Smooth muscle cell (in vitro differentiated cells): ENCODE results near the gene FLRT1. TPM values are rescaled to one million over a fixed set of nuclear protein-coding genes. Genes with fewer than 3 reads are reported as not detected.

Source experiments
- DNase-seq: peaks from one replicate; lab custom pipeline; 2025; ENCODE audit not compliant: unreplicated experiment; lab: John Stamatoyannopoulos, UW
- H2AFZ ChIP-seq: fragments of 200-600 bp; sonication (generic); 2 replicates; pipeline ENCODE4 v1.6.0; 2016; ENCODE audit warnings: antibody characterized with exemption, low read depth, mild to moderate bottlenecking
- H3F3A ChIP-seq: fragments of 200-600 bp; sonication (generic); 2 replicates; pipeline ENCODE4 v1.6.0; 2017; ENCODE audit warnings: antibody characterized with exemption, low read depth
- H3K27ac ChIP-seq: fragments of 200-600 bp; sonication (generic); 2 replicates; pipeline ENCODE4 v1.5.1; 2016; ENCODE audit warnings: low read depth, mild to moderate bottlenecking
- H3K27me3 ChIP-seq: fragments of 200-600 bp; sonication (generic); 2 replicates; pipeline ENCODE4 v1.6.1; 2016; ENCODE audit warnings: low read depth, mild to moderate bottlenecking
- H3K36me3 ChIP-seq: fragments of 200-600 bp; sonication (generic); 2 replicates; pipeline ENCODE4 v1.5.1; 2016; ENCODE audit warnings: low read depth
- H3K4me1 ChIP-seq: fragments of 200-600 bp; sonication (generic); 2 replicates; pipeline ENCODE4 v1.5.1; 2016; ENCODE audit warnings: low read depth
- H3K4me2 ChIP-seq: fragments of 200-600 bp; sonication (generic); 2 replicates; pipeline ENCODE4 v1.6.0; 2016; ENCODE audit warnings: mild to moderate bottlenecking
- H3K4me3 ChIP-seq: fragments of 200-600 bp; sonication (generic); 2 replicates; pipeline ENCODE4 v1.5.1; 2016; ENCODE audit warnings: mild to moderate bottlenecking
- H3K79me2 ChIP-seq: fragments of 200-600 bp; sonication (generic); 2 replicates; pipeline ENCODE4 v1.6.0; 2016; ENCODE audit warnings: low read depth, mild to moderate bottlenecking
- H3K9ac ChIP-seq: fragments of 200-600 bp; sonication (generic); 2 replicates; pipeline ENCODE4 v1.6.0; 2016; ENCODE audit warnings: low read depth
- H3K9me3 ChIP-seq: fragments of 200-600 bp; sonication (generic); replicated peaks from 2 replicates; pipeline ENCODE4 v1.5.1; 2016; ENCODE audit warnings: low read depth
- H4K20me1 ChIP-seq: fragments of 200-600 bp; sonication (generic); 2 replicates; pipeline ENCODE4 v1.6.0; 2016; ENCODE audit warnings: low read depth
- CTCF ChIP-seq: fragments of 200-600 bp; sonication (generic); IDR thresholded peaks from 2 replicates; pipeline ENCODE4 v1.5.1; 2017; ENCODE audit warnings: borderline replicate concordance, mild to moderate bottlenecking, antibody characterized with exemption; ENCODE audit not compliant: insufficient read depth, poor library complexity, severe bottlenecking
- WGBS: methylation state at CpG from one replicate; pipeline ENCODE4 v1.1.7; 2016; ENCODE audit warnings: low lambda C conversion rate; 5-methylcytosine and 5-hydroxymethylcytosine counted together
- polyA plus RNA-seq: library from polyadenylated mRNA; unstranded; fragments of >200 nt; fragmentation: Nextera tagmentation; extraction: Ambion mirVana; gene quantifications from 2 replicates; pipeline ENCODE4 v1.2.1, GENCODE V29; 2016
- total RNA-seq: library from RNA; depleted of rRNA; stranded (reverse); fragments of >200 nt; gene quantifications from 2 replicates; pipeline ENCODE4 v1.2.3, GENCODE V29; 2014

FLRT1 gene
- total and polyA plus RNA-seq, 2 experiments from 2014 or later: 0.26 to 0.76 TPM

- Histone ChIP-seq H3K79me2 (no peaks in the 10 kb centered on the region), H3F3A (no peaks in the 10 kb centered on the region), H2AFZ (no peak overlapping the region), H3K4me1 (peaks cover 22% of the 10 kb centered on the region), H3K4me2 (no peak overlapping the region), H3K27me3 (no peaks in the 10 kb centered on the region), H3K27ac (no peak overlapping the region), H3K9me3 (no peaks in the 10 kb centered on the region), H4K20me1 (peaks cover 18% of the 10 kb centered on the region), H3K36me3 (no peaks in the 10 kb centered on the region), H3K4me3 (no peak overlapping the region), H3K9ac (no peak overlapping the region)
- DNase-seq: no peak
- WGBS: 94% methylated on average over 20 of the region's 20 CpGs
- no peak for TF ChIP-seq CTCF
These were observed 36.1 kb downstream of the FLRT1 start for GRCh38 chr11:64071849-64072248.

- DNase-seq: no peak
- H3K9me3 ChIP-seq: no peaks in the 10 kb centered on the region
- 89% methylated on average over 8 of the region's 8 CpGs for WGBS
- no peak for TF ChIP-seq CTCF
- no peak overlapping the region for H2AFZ ChIP-seq
- H3K36me3 ChIP-seq: no peaks in the 10 kb centered on the region
- H3K4me3 ChIP-seq: no peak overlapping the region
- H4K20me1 ChIP-seq: peaks cover 20% of the 10 kb centered on the region
- H3K27me3 ChIP-seq: no peaks in the 10 kb centered on the region
- no peak overlapping the region for H3K9ac ChIP-seq
- no peaks in the 10 kb centered on the region for H3K79me2 ChIP-seq
- H3K4me2 ChIP-seq: no peak overlapping the region
- peaks cover 22% of the 10 kb centered on the region for H3K4me1 ChIP-seq
- no peaks in the 10 kb centered on the region for H3F3A ChIP-seq
- no peak overlapping the region for H3K27ac ChIP-seq
These were observed 36.7 kb downstream of the FLRT1 start for GRCh38 chr11:64072403-64072802.

GRCh38 chr11:64072871-64073270 lies 37.1 kb downstream of the FLRT1 start:
- H2AFZ ChIP-seq: no peak overlapping the region
- H3K9me3 ChIP-seq: no peaks in the 10 kb centered on the region
- TF ChIP-seq CTCF: no peak
- peaks cover 18% of the 10 kb centered on the region for H3K4me1 ChIP-seq
- H3K9ac ChIP-seq: no peak overlapping the region
- no peaks in the 10 kb centered on the region for H3K79me2 ChIP-seq
- DNase-seq: no peak
- H3K27ac ChIP-seq: no peak overlapping the region
- 89% methylated on average over 9 of the region's 9 CpGs for WGBS
- no peaks in the 10 kb centered on the region for H3K36me3 ChIP-seq
- no peaks in the 10 kb centered on the region for H3F3A ChIP-seq
- H4K20me1 ChIP-seq: peaks cover 24% of the 10 kb centered on the region
- H3K4me3 ChIP-seq: no peak overlapping the region
- no peaks in the 10 kb centered on the region for H3K27me3 ChIP-seq
- no peak overlapping the region for H3K4me2 ChIP-seq

DNA sequence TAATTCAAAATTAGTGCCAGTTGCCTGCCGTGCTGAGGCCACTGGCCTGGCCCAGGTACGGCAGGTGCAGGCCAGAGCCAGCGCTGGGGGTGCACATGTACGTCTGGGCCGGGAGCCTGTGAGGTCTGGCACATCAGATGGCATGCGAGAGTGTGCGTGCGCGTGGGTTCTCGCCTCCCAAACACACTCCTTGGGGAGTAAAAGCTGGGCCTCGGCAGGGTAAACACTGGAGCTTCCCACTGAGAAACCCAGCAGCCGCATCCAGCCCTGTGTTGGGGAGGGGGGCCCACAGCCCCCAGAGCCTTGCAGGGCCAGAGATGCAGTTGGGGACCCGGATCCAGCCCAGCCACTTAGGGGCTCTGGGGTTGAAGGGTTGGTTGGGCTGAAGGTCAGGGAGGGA lies 37.8 kb downstream of the FLRT1 start:
- Histone ChIP-seq H3K27ac (no peak overlapping the region), H3K4me3 (no peak overlapping the region), H3K9ac (no peak overlapping the region), H3F3A (no peaks in the 10 kb centered on the region), H2AFZ (no peak overlapping the region), H3K36me3 (no peaks in the 10 kb centered on the region), H3K79me2 (no peaks in the 10 kb centered on the region), H3K27me3 (no peaks in the 10 kb centered on the region), H4K20me1 (peaks cover 27% of the 10 kb centered on the region), H3K4me2 (no peak overlapping the region), H3K9me3 (no peaks in the 10 kb centered on the region), H3K4me1 (peaks cover 18% of the 10 kb centered on the region)
- 81% methylated on average over 13 of the region's 13 CpGs for WGBS
- no peak for TF ChIP-seq CTCF
- DNase-seq: no peak
